Peyer's patch (tissue), 4 donors: ENCODE data around the gene CSNK2A3. TPM values are rescaled to one million over a fixed set of nuclear protein-coding genes. Genes with fewer than 3 reads are reported as not detected.

Experiments used
- DNase-seq, 3 donors: peaks; one replicate each; pipeline ENCODE4 v3.0.0-alpha.2; 2017 to 2019
- H3K27ac ChIP-seq, 4 donors: fragments of 200-600 bp; sonication (generic); one replicate each; pipeline ENCODE4 v1.5.1; 2016 to 2019
- H3K27me3 ChIP-seq, 2 donors: fragments of 200-600 bp; sonication (generic); one replicate each; pipeline ENCODE4 v1.5.1; 2019
- H3K36me3 ChIP-seq, 3 donors: fragments of 200-600 bp; sonication (generic); one replicate each; pipeline ENCODE4 v1.5.1; 2016 to 2019
- H3K4me1 ChIP-seq, 4 donors: fragments of 200-600 bp; sonication (generic); one replicate each; pipeline ENCODE4 v1.5.1; 2016 to 2019
- H3K4me3 ChIP-seq, 4 donors: fragments of 200-600 bp; sonication (generic); 1 replicate in 3 of 4; 2 replicates in 1 of 4; pipeline ENCODE4 v1.5.1; 2016 to 2019; ENCODE audit warnings: mild to moderate bottlenecking in 1 of 4
- H3K9me3 ChIP-seq, 4 donors: fragments of 200-600 bp; sonication (generic); one replicate each; pipeline ENCODE4 v1.5.1; 2016 to 2019; ENCODE audit warnings: mild to moderate bottlenecking in 1 of 4
- CTCF ChIP-seq, 6 experiments: fragments of 450-650 bp in 4 of 6; fragments of 200-600 bp in 2 of 6; sonication (generic) in 1 of 6; IDR thresholded peaks; one replicate each; pipeline ENCODE4 v1.5.1; 2017 to 2019; ENCODE audit warnings: antibody characterized with exemption in 6 of 6, mild to moderate bottlenecking in 3 of 6, moderate library complexity in 1 of 6
- POLR2A ChIP-seq, 2 donors: fragments of 450-650 bp; IDR thresholded peaks; one replicate each; pipeline ENCODE4 v1.5.1; 2017; ENCODE audit warnings: antibody characterized with exemption in 2 of 2, mild to moderate bottlenecking in 2 of 2, moderate library complexity in 2 of 2
- total RNA-seq, 4 donors: library from RNA; depleted of rRNA; stranded (reverse); fragments of >200 nt; gene quantifications; one replicate each; pipeline ENCODE4 v1.1.0, GENCODE V29; 2016

CSNK2A3 gene
- total RNA-seq, 4 donors from 2014 or later: 1.6 to 8.3 (median 2.0) TPM; not detected in 1

- Histone ChIP-seq H3K9me3 (no peaks in the 10 kb centered on the region), H3K4me3 (no peak overlapping the region), H3K36me3 (no peaks in the 10 kb centered on the region), H3K27me3 (no peaks in the 10 kb centered on the region), H3K27ac (no peak overlapping the region), H3K4me1 (no peaks in the 10 kb centered on the region)
- no peak for DNase-seq
- TF ChIP-seq CTCF (IDR thresholded peaks at IDR 0.05): no peak
- TF ChIP-seq POLR2A (IDR thresholded peaks at IDR 0.05): no peak
These were observed 39.6 kb downstream of the CSNK2A3 start for GRCh38 chr11:11313426-11313825.

- no peak for DNase-seq
- H3K4me1 ChIP-seq: no peaks in the 10 kb centered on the region
- no peaks in the 10 kb centered on the region for H3K27me3 ChIP-seq
- no peaks in the 10 kb centered on the region for H3K36me3 ChIP-seq
- no peaks in the 10 kb centered on the region for H3K9me3 ChIP-seq
- H3K27ac ChIP-seq: no peak overlapping the region
- TF ChIP-seq CTCF (IDR thresholded peaks at IDR 0.05) (no peak), POLR2A (IDR thresholded peaks at IDR 0.05) (no peak)
- H3K4me3 ChIP-seq: no peak overlapping the region
These were observed 40.3 kb downstream of the CSNK2A3 start for GRCh38 chr11:11312738-11313137.

- no peaks in the 10 kb centered on the region for H3K36me3 ChIP-seq
- TF ChIP-seq CTCF (IDR thresholded peaks at IDR 0.05): no peak
- TF ChIP-seq POLR2A (IDR thresholded peaks at IDR 0.05): no peak
These were observed 41.9 kb downstream of the CSNK2A3 start for GRCh38 chr11:11311169-11311568.

GRCh38 chr11:11309906-11310305, 43.1 kb downstream of the CSNK2A3 start:
- no peak for DNase-seq
- H3K27me3 ChIP-seq: no peaks in the 10 kb centered on the region
- no peaks in the 10 kb centered on the region for H3K36me3 ChIP-seq
- TF ChIP-seq CTCF (IDR thresholded peaks at IDR 0.05): no peak
- no peak for TF ChIP-seq POLR2A (IDR thresholded peaks at IDR 0.05)
- no peak overlapping the region for H3K4me3 ChIP-seq
- no peak overlapping the region for H3K27ac ChIP-seq
- no peaks in the 10 kb centered on the region for H3K4me1 ChIP-seq
- H3K9me3 ChIP-seq: no peaks in the 10 kb centered on the region

More at GRCh38 chr11:11311169-11311568, 41.9 kb downstream of the CSNK2A3 start:
- Histone ChIP-seq H3K27me3 (no peaks in the 10 kb centered on the region), H3K9me3 (no peaks in the 10 kb centered on the region), H3K4me3 (no peak overlapping the region), H3K27ac (no peak overlapping the region), H3K4me1 (no peaks in the 10 kb centered on the region)
- DNase-seq: no peak

- no peak for DNase-seq
- no peak for TF ChIP-seq POLR2A (IDR thresholded peaks at IDR 0.05)
- no peak for TF ChIP-seq CTCF (IDR thresholded peaks at IDR 0.05)
- Histone ChIP-seq H3K36me3 (no peaks in the 10 kb centered on the region), H3K9me3 (no peaks in the 10 kb centered on the region), H3K27ac (no peak overlapping the region), H3K4me1 (no peaks in the 10 kb centered on the region), H3K27me3 (no peaks in the 10 kb centered on the region), H3K4me3 (no peak overlapping the region)
These were observed 44.8 kb downstream of the CSNK2A3 start for GRCh38 chr11:11308249-11308648.

- no peak for TF ChIP-seq CTCF (IDR thresholded peaks at IDR 0.05)
- no peak for TF ChIP-seq POLR2A (IDR thresholded peaks at IDR 0.05)
- Histone ChIP-seq H3K36me3 (no peaks in the 10 kb centered on the region), H3K27me3 (no peaks in the 10 kb centered on the region), H3K4me3 (no peak overlapping the region), H3K27ac (no peak overlapping the region), H3K9me3 (no peaks in the 10 kb centered on the region), H3K4me1 (no peaks in the 10 kb centered on the region)
- no peak for DNase-seq
These were observed 46.2 kb downstream of the CSNK2A3 start for GRCh38 chr11:11306855-11307254.
